SK-N-MC (cell line): ENCODE measurements around the gene TAF1C.

Experiments
- EZH2 ChIP-seq: fragments of 200-600 bp; sonication (generic); IDR thresholded peaks from one replicate; pipeline ENCODE4 v1.6.1; 2017; ENCODE audit warnings: antibody characterized with exemption
- FOXP2 ChIP-seq: optimal IDR thresholded peaks from 2 replicates; pipeline ENCODE3; 2011; ENCODE audit warnings: mild to moderate bottlenecking, moderate library complexity; ENCODE audit not compliant: insufficient read depth; ENCODE audit errors: extremely low read length, control extremely low read depth
- POLR2AphosphoS5 ChIP-seq: IDR thresholded peaks from 2 replicates; pipeline ENCODE4 v1.6.1; 2012; ENCODE audit warnings: mild to moderate bottlenecking, low read depth, low read length, borderline replicate concordance

- TF ChIP-seq POLR2AphosphoS5 (no peak), EZH2 (no peak), FOXP2 (no peak)
These were observed 49.6 kb downstream of the TAF1C start for GRCh38 chr16:84137287-84137686.
